Activated naive CD4-positive, alpha-beta T cell treated with anti-CD3 and anti-CD28 coated beads, Interleukin-2, amount 10 ng/mL, durations not matched to agents 5 hours and 36 hours (primary cell): ENCODE measurements around the gene MOBP. TPM values are rescaled to one million over a fixed set of nuclear protein-coding genes. Genes with fewer than 3 reads are reported as not detected.

Source experiments
- total RNA-seq, 2 experiments: library from RNA; stranded (reverse); gene quantifications; one replicate each; pipeline ENCODE4 v1.2.3, GENCODE V29; 2021

Gene MOBP, protein sequence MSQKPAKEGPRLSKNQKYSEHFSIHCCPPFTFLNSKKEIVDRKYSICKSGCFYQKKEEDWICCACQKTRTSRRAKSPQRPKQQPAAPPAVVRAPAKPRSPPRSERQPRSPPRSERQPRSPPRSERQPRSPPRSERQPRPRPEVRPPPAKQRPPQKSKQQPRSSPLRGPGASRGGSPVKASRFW
- not detected for total RNA-seq

DNA sequence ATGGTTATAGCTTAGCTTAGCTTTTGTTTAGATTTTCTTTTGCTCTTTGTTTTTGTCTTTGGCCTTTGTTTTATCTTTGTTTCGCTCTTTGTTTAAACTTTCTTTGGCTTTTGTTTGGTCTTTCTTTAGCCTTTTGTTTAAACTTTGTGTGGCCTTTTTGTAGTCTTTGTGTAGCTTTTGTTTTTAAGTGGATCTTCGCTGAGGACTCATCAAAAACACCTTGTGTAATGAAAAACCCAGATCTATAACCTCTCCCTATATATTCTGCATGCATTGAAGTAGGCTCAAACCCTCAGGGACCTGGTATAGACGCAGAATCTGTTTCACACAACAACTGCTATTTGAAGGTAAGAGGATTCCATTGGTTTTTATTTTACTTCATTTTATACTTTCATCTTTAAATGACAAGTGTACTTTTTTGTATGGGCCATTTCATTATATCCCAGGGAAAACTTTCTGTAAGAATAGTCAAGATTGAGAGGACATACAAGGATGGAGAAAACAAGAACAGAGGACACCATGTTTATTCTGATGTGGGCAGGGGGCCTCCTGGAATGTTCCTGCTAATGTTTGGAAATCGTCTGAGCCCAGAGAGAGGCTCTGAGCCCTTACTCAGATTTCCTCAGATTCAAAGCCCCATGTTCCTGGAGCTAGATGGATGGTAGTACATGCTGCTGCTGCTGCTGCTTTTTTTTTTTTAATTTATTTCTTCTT, at the start of gene MOBP:
TSS of gene MOBP (plus strand) at position 287 of the 714 bp plus-strand sequence. CDS start 34,390 bp downstream, outside the sequence.

Other genes with a start within 250 kb of the MOBP start
- under 1 TPM; 0.83 to 0.89 TPM for gene CX3CR1, start 187.6 kb upstream of the MOBP start, total RNA-seq
- under 1 TPM; 0.36 to 0.76 TPM for gene CCR8, start 138.0 kb upstream of the MOBP start, total RNA-seq
- gene SLC25A38, start 84.3 kb upstream of the MOBP start, total RNA-seq: 10 to 100 TPM; 38.2 to 38.6 TPM
- gene RPSA, start 61.0 kb upstream of the MOBP start, total RNA-seq: 1,000 to 10,000 TPM; 1,873 to 1,984 TPM